ENCODE data around the gene DPP6. TPM values are rescaled to one million over a fixed set of nuclear protein-coding genes. Genes with fewer than 3 reads are reported as not detected.

DPP6 gene
- total and polyA plus RNA-seq, 2 of the 8 experiments (the other 6 are each of a cell fraction or from before 2014, with no cell fraction given) = 4.7 to 6.8 TPM

DNA sequence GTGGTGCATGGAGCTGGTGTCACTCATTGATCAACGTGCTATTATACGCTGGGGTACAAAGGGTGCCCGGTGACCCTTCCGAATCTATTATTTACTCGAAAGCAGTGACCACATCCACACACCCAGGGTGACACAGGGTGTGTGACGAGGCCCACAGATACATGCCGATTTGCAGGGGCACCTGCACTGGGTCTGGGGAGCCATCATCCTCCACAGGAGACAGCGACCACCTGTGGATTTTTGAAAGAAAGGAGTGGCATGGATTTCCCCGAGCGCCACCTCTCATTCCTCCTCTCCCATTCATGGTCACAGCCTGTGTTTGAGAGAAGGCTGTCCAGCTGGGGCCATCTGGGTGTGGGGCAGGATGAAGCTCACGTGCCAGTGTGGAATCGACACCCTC lies 701.0 kb downstream of the DPP6 start:
- CTCF ChIA-PET (ENCODE audit: partially characterized antibody) = interaction anchor here (0.8 to 1.9 kb wide), 2 partner anchors 9 to 24 kb away, joined by 3 to 10 read pairs; no protein-coding TSS in a partner anchor
- Histone ChIP-seq H2BK15ac (ENCODE audit: low read length) (no peak overlapping the region), H4K91ac (replicated peaks; ENCODE audit: insufficient read length, low read length) (no peak overlapping the region), H3K23me2 (ENCODE audit: low read depth, low read length) (no peaks in the 10 kb centered on the region; the same call in 1 of the 2 replicates), H3K18ac (ENCODE audit: extremely low read depth, low read length) (no peak overlapping the region), H3K79me1 (ENCODE audit: low read depth, low read length) (no peaks in the 10 kb centered on the region), H2BK5ac (ENCODE audit: low read depth, low read length) (no peak overlapping the region), H3K56ac (replicated peaks; ENCODE audit: insufficient read length, low read depth, low read length) (no peak overlapping the region), H2BK20ac (ENCODE audit: low read length) (no peak overlapping the region), H2BK120ac (replicated peaks; ENCODE audit: low read depth, low read length) (no peak overlapping the region), H3K36me3 (ENCODE audit: control insufficient read depth in 2 of 4, insufficient read depth in 4 of 4, low read length in 3 of 4) (no peaks in the 10 kb centered on the region), H3K4me2 (ENCODE audit: insufficient read depth in 1 of 2, low read depth in 2 of 2, low read length in 2 of 2) (no peak overlapping the region), H2AK5ac (ENCODE audit: low read depth, low read length) (no peak overlapping the region), H3K27me3 (replicated peaks in 1 of 4; ENCODE audit: control insufficient read depth in 3 of 4, extremely low read depth in 1 of 4, insufficient read depth in 3 of 4, low read length in 3 of 4) (no peaks in the 10 kb centered on the region), H3K4me3 (ENCODE audit: extremely low read depth in 1 of 4, insufficient read depth in 2 of 4, low read depth in 3 of 4, low read length in 4 of 4) (no peak overlapping the region), H3K14ac (ENCODE audit: insufficient read length) (no peak overlapping the region), H3K4ac (replicated peaks; ENCODE audit: insufficient read length, low read depth, low read length) (no peak overlapping the region), H3K23ac (ENCODE audit: insufficient read length) (no peak overlapping the region), H3K4me1 (replicated peaks in 1 of 4; ENCODE audit: control insufficient read depth in 3 of 4, insufficient read depth in 4 of 4, low read length in 3 of 4) (no peaks in the 10 kb centered on the region; a peak in 1 of 7 replicates), H4K5ac (ENCODE audit: insufficient read length, low read depth, low read length) (no peak overlapping the region), H2BK12ac (ENCODE audit: low read depth, low read length) (no peak overlapping the region), H3K27ac (ENCODE audit: low read depth, low read length) (no peak overlapping the region), H3K79me2 (ENCODE audit: control insufficient read depth in 1 of 2, insufficient read depth in 2 of 2, low read length in 2 of 2) (no peaks in the 10 kb centered on the region), H3K9me3 (ENCODE audit: insufficient read depth in 2 of 2, low read depth in 1 of 2, low read length in 1 of 2) (no peaks in the 10 kb centered on the region), H2AFZ (ENCODE audit: low read length) (no peak overlapping the region), H4K8ac (ENCODE audit: extremely low read depth, insufficient read depth, low read length) (no peak overlapping the region), H4K20me1 (replicated peaks in 1 of 2; ENCODE audit: control insufficient read depth in 1 of 2, insufficient read depth in 2 of 2, low read length in 2 of 2) (no peaks in the 10 kb centered on the region), H3K9ac (replicated peaks in 1 of 4; ENCODE audit: extremely low read depth in 1 of 4, low read depth in 3 of 4, low read length in 3 of 4) (no peak overlapping the region)
- 92% methylated on average over 12 of the region's 12 CpGs; no CpG with 5 or more reads in 1 of the 2 experiments for WGBS, 2 experiments (ENCODE audit: extremely low coverage in 1 of 2, insufficient coverage in 1 of 2, insufficient read length in 1 of 2, insufficient replicate concordance in 2 of 2, low coverage in 1 of 2, low lambda C conversion rate in 2 of 2, missing lambda C conversion rate in 1 of 2)
- no peak for FAIRE-seq
- DNase-seq (ENCODE audit: low read depth in 1 of 2, low spot score in 2 of 2) = no peak
- TF ChIP-seq KDM4A (IDR thresholded peaks at IDR 0.05; ENCODE audit: low read depth, low read length, severe bottlenecking) (no peak), TBP (IDR thresholded peaks at IDR 0.05; ENCODE audit: low read depth, low read length) (no peak), NANOG (IDR thresholded peaks at IDR 0.05; ENCODE audit: insufficient read depth, low read depth, low read length, poor library complexity, severe bottlenecking) (no peak), BRCA1 (IDR thresholded peaks at IDR 0.05; ENCODE audit: low read depth, low read length) (no peak), HDAC2 (IDR thresholded peaks at IDR 0.05; ENCODE audit: borderline replicate concordance in 1 of 2, low read depth in 2 of 2, low read length in 2 of 2) (no peak), ZNF274 (IDR thresholded peaks at IDR 0.05; ENCODE audit: borderline replicate concordance, extremely low read depth, low read length) (no peak), RXRA (IDR thresholded peaks at IDR 0.05; ENCODE audit: insufficient read depth, low read depth, low read length) (no peak), CHD1 (IDR thresholded peaks at IDR 0.05; ENCODE audit: low read depth, low read length) (no peak), SUZ12 (IDR thresholded peaks at IDR 0.05; ENCODE audit: low read length) (no peak)
- TF ChIP-seq, protein P1, sequence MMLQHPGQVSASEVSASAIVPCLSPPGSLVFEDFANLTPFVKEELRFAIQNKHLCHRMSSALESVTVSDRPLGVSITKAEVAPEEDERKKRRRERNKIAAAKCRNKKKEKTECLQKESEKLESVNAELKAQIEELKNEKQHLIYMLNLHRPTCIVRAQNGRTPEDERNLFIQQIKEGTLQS (IDR thresholded peaks at IDR 0.05; ENCODE audit: insufficient read depth, low read depth, low read length) = no peak
- POLR2A ChIA-PET (ENCODE audit: partially characterized antibody) = no interaction called here
